ENCODE data around the gene CYFIP2. TPM values are rescaled to one million over a fixed set of nuclear protein-coding genes. Genes with fewer than 3 reads are reported as not detected.

Gene CYFIP2
- total and polyA plus RNA-seq, 8 donors = 14.8 to 162 (median 24.4) TPM

DNA sequence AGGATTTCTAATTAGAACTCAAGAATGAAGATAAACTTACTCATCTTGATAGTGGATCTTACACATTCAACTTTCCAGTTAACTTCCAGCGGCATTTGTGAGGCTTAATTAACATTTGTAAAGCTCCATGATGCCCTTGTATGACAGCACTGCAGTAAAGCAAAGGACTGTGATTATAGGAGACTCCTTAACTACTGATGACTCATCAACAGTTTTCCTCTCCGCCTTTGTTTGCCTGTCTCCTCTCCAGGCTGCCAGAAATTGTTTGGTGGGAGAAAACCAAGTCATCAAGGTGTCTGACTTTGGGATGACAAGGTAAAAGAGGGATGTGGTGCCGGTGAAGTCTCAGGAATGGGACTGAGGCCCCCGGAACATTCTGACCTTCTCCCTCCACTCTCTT is 20.4 kb upstream of the CYFIP2 start:
- H3K36me3 ChIP-seq = no peaks in the 10 kb centered on the region
- H3K4me1 ChIP-seq = peaks cover 0 to 3% (median 0%) of the 10 kb centered on the region in 4 donors
- no peaks in the 10 kb centered on the region for H3K9me3 ChIP-seq
- intact Hi-C loops (cut with DNase I; ENCODE audit: low total_unique reads) = no loop called here
- no peak overlapping the region for H3K4me3 ChIP-seq
- WGBS, 5 donors = 67 to 79% (median 69%) methylated on average over 4 of the region's 4 CpGs
- TF ChIP-seq EP300 (IDR thresholded peaks at IDR 0.05) = no peak
- TF ChIP-seq POLR2A (IDR thresholded peaks at IDR 0.05) = no peak
- TF ChIP-seq, protein P1, sequence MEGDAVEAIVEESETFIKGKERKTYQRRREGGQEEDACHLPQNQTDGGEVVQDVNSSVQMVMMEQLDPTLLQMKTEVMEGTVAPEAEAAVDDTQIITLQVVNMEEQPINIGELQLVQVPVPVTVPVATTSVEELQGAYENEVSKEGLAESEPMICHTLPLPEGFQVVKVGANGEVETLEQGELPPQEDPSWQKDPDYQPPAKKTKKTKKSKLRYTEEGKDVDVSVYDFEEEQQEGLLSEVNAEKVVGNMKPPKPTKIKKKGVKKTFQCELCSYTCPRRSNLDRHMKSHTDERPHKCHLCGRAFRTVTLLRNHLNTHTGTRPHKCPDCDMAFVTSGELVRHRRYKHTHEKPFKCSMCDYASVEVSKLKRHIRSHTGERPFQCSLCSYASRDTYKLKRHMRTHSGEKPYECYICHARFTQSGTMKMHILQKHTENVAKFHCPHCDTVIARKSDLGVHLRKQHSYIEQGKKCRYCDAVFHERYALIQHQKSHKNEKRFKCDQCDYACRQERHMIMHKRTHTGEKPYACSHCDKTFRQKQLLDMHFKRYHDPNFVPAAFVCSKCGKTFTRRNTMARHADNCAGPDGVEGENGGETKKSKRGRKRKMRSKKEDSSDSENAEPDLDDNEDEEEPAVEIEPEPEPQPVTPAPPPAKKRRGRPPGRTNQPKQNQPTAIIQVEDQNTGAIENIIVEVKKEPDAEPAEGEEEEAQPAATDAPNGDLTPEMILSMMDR (IDR thresholded peaks at IDR 0.05) = no peak
- TF ChIP-seq POLR2AphosphoS5 (IDR thresholded peaks at IDR 0.05) = no peak
- H3K27ac ChIP-seq = no peak overlapping the region
- DNase-seq = no peak
- H3K27me3 ChIP-seq = no peaks in the 10 kb centered on the region

DNA sequence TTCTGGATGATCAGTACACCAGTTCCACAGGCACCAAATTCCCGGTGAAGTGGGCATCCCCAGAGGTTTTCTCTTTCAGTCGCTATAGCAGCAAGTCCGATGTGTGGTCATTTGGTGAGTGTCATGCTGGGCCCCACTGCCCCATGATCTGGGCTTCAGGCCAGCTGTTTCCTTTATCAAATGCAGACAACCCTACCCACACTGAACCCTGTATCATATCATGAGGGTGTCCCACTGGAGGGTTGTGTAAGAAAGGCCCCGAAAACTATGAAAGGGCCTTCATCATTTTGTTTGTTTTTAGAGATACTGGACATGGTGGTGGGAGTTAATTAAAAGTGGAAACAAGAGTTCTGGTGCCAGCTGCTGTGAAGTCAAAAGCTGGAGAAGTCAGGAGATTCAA is 20.0 kb upstream of the CYFIP2 start:
- H3K27me3 ChIP-seq = no peaks in the 10 kb centered on the region
- H3K4me1 ChIP-seq = peaks cover 0 to 3% (median 0%) of the 10 kb centered on the region in 4 donors
- H3K4me3 ChIP-seq = no peak overlapping the region
- intact Hi-C loops (cut with DNase I; ENCODE audit: low total_unique reads) = no loop called here
- H3K9me3 ChIP-seq = no peaks in the 10 kb centered on the region
- no peak for DNase-seq
- no peak overlapping the region for H3K27ac ChIP-seq
- H3K36me3 ChIP-seq = no peaks in the 10 kb centered on the region
- TF ChIP-seq, protein P1 (IDR thresholded peaks at IDR 0.05) = no peak
- 61 to 72% (median 64%) methylated on average over 4 of the region's 4 CpGs for WGBS, 5 donors

DNA sequence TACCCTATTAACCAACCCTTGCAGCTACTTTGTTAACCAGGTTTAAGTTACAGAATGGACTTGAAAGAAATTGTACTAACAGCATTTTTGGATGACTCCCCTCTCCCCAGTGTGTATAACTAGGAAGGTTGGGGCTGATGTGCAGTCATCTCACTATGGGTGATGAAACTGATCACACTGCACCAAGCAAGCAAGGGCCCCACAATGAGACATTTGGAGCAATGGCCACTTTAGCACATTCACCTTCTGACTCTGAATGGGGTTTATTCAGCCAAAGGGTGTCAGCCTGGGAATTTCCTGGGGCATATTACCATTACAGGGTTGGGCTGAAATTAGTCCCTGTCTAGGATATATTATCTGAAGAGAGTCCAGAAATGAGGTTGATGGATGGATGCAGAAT is 18.7 kb upstream of the CYFIP2 start:
- Histone ChIP-seq H3K4me3 (no peak overlapping the region), H3K9me3 (no peaks in the 10 kb centered on the region), H3K27me3 (no peaks in the 10 kb centered on the region), H3K4me1 (peaks cover 0 to 3% (median 0%) of the 10 kb centered on the region in 4 donors), H3K36me3 (no peaks in the 10 kb centered on the region), H3K27ac (no peak overlapping the region)
- DNase-seq = no peak
- intact Hi-C loops (cut with DNase I; ENCODE audit: low total_unique reads) = no loop called here
- TF ChIP-seq POLR2A (IDR thresholded peaks at IDR 0.05) = no peak
- TF ChIP-seq, protein P1 (IDR thresholded peaks at IDR 0.05) = no peak
- TF ChIP-seq EP300 (IDR thresholded peaks at IDR 0.05) = no peak
- no peak for TF ChIP-seq POLR2AphosphoS5 (IDR thresholded peaks at IDR 0.05)

DNA sequence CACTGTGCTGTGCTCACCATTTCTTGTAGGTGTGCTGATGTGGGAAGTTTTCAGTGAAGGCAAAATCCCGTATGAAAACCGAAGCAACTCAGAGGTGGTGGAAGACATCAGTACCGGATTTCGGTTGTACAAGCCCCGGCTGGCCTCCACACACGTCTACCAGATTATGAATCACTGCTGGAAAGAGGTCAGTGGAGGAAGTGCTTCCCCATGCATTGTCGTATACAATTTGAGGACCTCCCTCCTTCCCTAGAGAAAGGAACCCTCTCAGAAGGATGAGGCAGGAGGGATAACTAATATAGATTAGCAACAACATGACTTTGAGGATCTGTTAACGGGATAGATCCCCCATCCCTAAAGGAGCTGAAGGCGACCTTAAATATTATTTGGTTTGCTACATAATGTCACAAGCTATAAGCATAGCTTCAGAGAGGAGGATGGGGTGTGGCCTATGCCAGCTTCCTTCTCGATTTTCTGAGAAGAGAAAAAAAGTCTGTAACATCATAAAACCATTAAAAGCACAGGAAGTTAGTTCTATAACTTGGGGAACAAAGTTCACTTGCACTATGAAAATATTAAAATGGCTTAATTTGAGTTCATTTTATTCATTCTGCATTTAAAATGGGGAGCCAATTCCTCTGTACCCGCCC is 17.0 kb upstream of the CYFIP2 start:
- Histone ChIP-seq H3K27ac (no peak overlapping the region), H3K9me3 (no peaks in the 10 kb centered on the region), H3K4me1 (peaks cover 0 to 15% (median 2%) of the 10 kb centered on the region in 4 donors), H3K4me3 (no peak overlapping the region), H3K36me3 (no peaks in the 10 kb centered on the region), H3K27me3 (no peaks in the 10 kb centered on the region)
- WGBS, 5 donors = 75 to 82% (median 79%) methylated on average over 11 of the region's 11 CpGs
- TF ChIP-seq POLR2A (IDR thresholded peaks at IDR 0.05) = no peak
- TF ChIP-seq POLR2AphosphoS5 (IDR thresholded peaks at IDR 0.05) = no peak
- no peak for TF ChIP-seq EP300 (IDR thresholded peaks at IDR 0.05)
- TF ChIP-seq, protein P1 (IDR thresholded peaks at IDR 0.05) = no peak
- intact Hi-C loops (cut with DNase I; ENCODE audit: low total_unique reads) = no loop called here
- DNase-seq = no peak

Measured in stomach (tissue), 9 donors.